ENCODE measurements around the gene GDF11. TPM values are rescaled to one million over a fixed set of nuclear protein-coding genes. Genes with fewer than 3 reads are reported as not detected.

GDF11 gene
- total and polyA plus RNA-seq, 2 of the 4 experiments (the other 2 are of a cell fraction): 2.7 to 12.9 TPM

DNA sequence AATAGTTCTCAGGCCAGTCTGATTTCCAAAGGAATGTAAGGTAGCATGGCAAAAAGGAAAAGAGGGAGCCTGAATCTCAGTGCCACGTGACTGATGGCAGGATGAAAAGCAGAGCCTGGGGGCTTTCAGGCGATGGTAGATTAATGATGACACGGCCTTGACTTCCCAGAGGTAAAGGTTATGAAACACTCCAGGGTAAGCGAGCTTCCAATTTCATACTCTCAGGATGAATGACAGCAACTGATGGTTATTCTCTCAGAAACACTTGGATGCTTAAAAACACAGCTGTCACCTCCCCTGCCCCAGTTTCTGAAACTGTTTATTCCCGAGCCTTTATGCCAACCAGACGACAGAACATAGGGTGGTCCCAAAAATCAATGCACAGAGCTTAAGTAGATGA is 28.8 kb downstream of the GDF11 start:
- no peaks in the 10 kb centered on the region; the same call in 1 of the 2 replicates for H3K4me1 ChIP-seq (ENCODE audit: control insufficient read depth, insufficient read depth, low read length)
- H3K27me3 ChIP-seq (ENCODE audit: control insufficient read depth, insufficient read depth, low read length): no peaks in the 10 kb centered on the region
- no peak overlapping the region for H3K18ac ChIP-seq (ENCODE audit: low read depth, low read length)
- H3K23ac ChIP-seq (ENCODE audit: low read depth, low read length): no peak overlapping the region
- no peak overlapping the region for H3K14ac ChIP-seq (replicated peaks; ENCODE audit: low read depth, low read length)
- H3K9me1 ChIP-seq (ENCODE audit: insufficient read depth, low read length): no peaks in the 10 kb centered on the region
- H3K9ac ChIP-seq (ENCODE audit: low read depth, low read length): no peak overlapping the region
- H3K4ac ChIP-seq (ENCODE audit: low read depth, low read length): no peak overlapping the region
- H3K36me3 ChIP-seq (ENCODE audit: control insufficient read depth, insufficient read depth, low read length): peaks cover 18% of the 10 kb centered on the region
- BruUV-seq (replicated peaks): no TSS peak
- H3K56ac ChIP-seq (ENCODE audit: extremely low read depth, insufficient read depth, low read length): no peak overlapping the region
- dilution Hi-C loops (cut with HindIII; ENCODE audit: low sequenced_read_pairs, unreplicated experiment): no loop called here
- no peaks in the 10 kb centered on the region for H4K20me1 ChIP-seq (ENCODE audit: insufficient read depth, low read length)
- H2BK120ac ChIP-seq (ENCODE audit: low read depth, low read length): no peak overlapping the region
- WGBS, 2 experiments (ENCODE audit: extremely low coverage in 2 of 2, insufficient read length in 1 of 2): no CpG with 5 or more reads among the region's 6 CpGs
- ChIA-PET POLR2A (ENCODE audit: unreplicated experiment) (no interaction called here), CTCF (interaction anchor here (0.5 kb wide), 1 partner anchor 53 kb away, joined by 3 read pairs; no protein-coding TSS in a partner anchor)
- H2AK5ac ChIP-seq (ENCODE audit: low read depth, low read length): no peak overlapping the region
- H4K5ac ChIP-seq (ENCODE audit: low read depth, low read length): no peak overlapping the region
- no peak overlapping the region for H2AK9ac ChIP-seq (replicated peaks; ENCODE audit: low read depth, low read length, poor library complexity)
- peaks cover 16 to 43% of the 10 kb centered on the region in 2 experiments for H3K79me1 ChIP-seq (ENCODE audit: low read depth in 1 of 2, low read length in 2 of 2)
- no peak overlapping the region for H3K4me2 ChIP-seq (ENCODE audit: low read depth, low read length)
- no peak for TF ChIP-seq FOS (IDR thresholded peaks at IDR 0.05; ENCODE audit: low read depth, low read length)
- TF ChIP-seq NFE2L2 (IDR thresholded peaks at IDR 0.05; ENCODE audit: low read depth, low read length): no peak
- no peak for TF ChIP-seq MXI1 (IDR thresholded peaks at IDR 0.05; ENCODE audit: borderline replicate concordance, low read depth, low read length)
- TF ChIP-seq MAZ (IDR thresholded peaks at IDR 0.05; ENCODE audit: borderline replicate concordance, low read depth, low read length): no peak
- TF ChIP-seq, protein P1, sequence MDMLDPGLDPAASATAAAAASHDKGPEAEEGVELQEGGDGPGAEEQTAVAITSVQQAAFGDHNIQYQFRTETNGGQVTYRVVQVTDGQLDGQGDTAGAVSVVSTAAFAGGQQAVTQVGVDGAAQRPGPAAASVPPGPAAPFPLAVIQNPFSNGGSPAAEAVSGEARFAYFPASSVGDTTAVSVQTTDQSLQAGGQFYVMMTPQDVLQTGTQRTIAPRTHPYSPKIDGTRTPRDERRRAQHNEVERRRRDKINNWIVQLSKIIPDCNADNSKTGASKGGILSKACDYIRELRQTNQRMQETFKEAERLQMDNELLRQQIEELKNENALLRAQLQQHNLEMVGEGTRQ (IDR thresholded peaks at IDR 0.05; ENCODE audit: low read depth, low read length): no peak
- no peak for TF ChIP-seq BHLHE40 (IDR thresholded peaks at IDR 0.05; ENCODE audit: low read depth, low read length)
- TF ChIP-seq CTCF (conservative IDR thresholded peaks at IDR 0.05; ENCODE audit: low read depth, low read length): no peak
- no peak for TF ChIP-seq POLR2A (IDR thresholded peaks at IDR 0.05; ENCODE audit: low read depth, low read length)
- no peak for TF ChIP-seq SMC3 (IDR thresholded peaks at IDR 0.05; ENCODE audit: low read depth, low read length)
- TF ChIP-seq CHD1 (IDR thresholded peaks at IDR 0.05; ENCODE audit: low read depth, low read length): no peak
- TF ChIP-seq CEBPB (IDR thresholded peaks at IDR 0.05; ENCODE audit: low read depth, low read length): no peak
- TF ChIP-seq RCOR1 (IDR thresholded peaks at IDR 0.05; ENCODE audit: insufficient replicate concordance, low read length): no peak
- TF ChIP-seq RAD21 (IDR thresholded peaks at IDR 0.05; ENCODE audit: low read length): no peak
- no peak for TF ChIP-seq ELK1 (IDR thresholded peaks at IDR 0.05; ENCODE audit: borderline replicate concordance, low read depth, low read length)
- no peak for TF ChIP-seq RFX5 (IDR thresholded peaks at IDR 0.05; ENCODE audit: low read depth, low read length)
- TF ChIP-seq MAFK (IDR thresholded peaks at IDR 0.05; ENCODE audit: low read depth, low read length): no peak
- ATAC-seq (ENCODE audit: low read depth): no peak
- no peak overlapping the region for H2AFZ ChIP-seq (replicated peaks; ENCODE audit: low read length, poor library complexity)
- intact Hi-C loops (cut with micrococcal nuclease): no loop called here
- H2BK5ac ChIP-seq (ENCODE audit: low read depth, low read length, poor library complexity, severe bottlenecking): no peak overlapping the region
- no peak for DNase-seq
- no peak overlapping the region for H4K8ac ChIP-seq (ENCODE audit: low read depth in 2 of 2, low read length in 2 of 2)
- no peak overlapping the region for H4K91ac ChIP-seq (ENCODE audit: insufficient read depth, low read depth, low read length)
- no peak overlapping the region for H2BK20ac ChIP-seq (ENCODE audit: low read depth, low read length)
- in situ Hi-C loops (cut with MboI; ENCODE audit: low sequenced_read_pairs): no loop called here
- no peak overlapping the region for H2BK15ac ChIP-seq (ENCODE audit: low read depth, low read length)
- no peaks in the 10 kb centered on the region for H3K9me3 ChIP-seq (ENCODE audit: control insufficient read depth, insufficient read depth, low read length)
- H3K27ac ChIP-seq (ENCODE audit: insufficient read depth, low read length): no peak overlapping the region
- H3K4me3 ChIP-seq (ENCODE audit: insufficient read depth, low read depth, low read length): no peak overlapping the region

Data from IMR-90 (cell line).